Measurements from ENCODE around the gene HOXA6. TPM values are rescaled to one million over a fixed set of nuclear protein-coding genes. Genes with fewer than 3 reads are reported as not detected.

Gene HOXA6
- total RNA-seq, 2 experiments from 2014 or later = 4.1 to 12.0 TPM

DNA sequence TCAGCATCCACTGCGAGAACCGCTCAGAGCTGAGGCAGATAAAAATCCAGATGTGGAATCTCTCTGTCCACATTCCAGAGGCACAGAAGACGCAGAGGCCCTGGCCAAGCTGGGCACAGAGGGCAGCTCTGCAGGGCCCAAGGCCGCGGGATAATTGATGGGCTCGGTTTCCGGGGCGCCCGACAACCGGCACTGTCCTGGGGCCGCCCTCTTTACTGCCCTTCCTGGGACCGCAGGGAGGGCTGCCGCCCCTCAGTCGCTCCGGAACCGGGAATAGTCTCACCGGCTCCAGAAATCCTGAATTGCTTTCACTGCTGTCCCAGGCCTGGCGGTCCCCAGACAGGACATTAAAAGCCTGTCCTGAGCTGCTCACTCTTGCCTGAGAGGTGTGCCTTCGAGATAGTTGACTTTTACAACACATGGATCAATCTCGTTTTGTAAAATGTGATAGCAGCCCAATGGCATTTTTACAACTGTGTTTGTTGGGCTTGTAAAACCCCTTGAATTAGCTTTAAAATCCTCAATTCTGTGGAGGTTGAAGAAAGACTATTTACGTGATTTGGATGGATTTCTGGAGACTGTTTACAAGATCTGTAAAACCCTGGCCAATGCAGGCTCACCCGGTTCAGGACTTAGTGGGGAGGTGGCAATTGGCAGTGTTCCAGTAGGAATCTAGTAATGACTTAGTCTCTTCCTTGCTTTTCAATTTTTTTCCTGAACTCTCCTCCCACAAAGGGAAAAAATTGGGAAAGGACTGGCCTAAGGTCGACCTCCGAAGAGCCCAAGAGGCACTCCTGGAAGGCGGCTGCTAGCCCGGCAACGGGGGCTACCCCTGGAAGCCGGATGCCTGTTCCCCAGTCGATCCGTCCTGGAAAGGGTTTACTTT lies 1.4 kb upstream of the HOXA6 start:
- POLR2A ChIA-PET = interaction anchor here (0.8 to 2.2 kb wide), 5 partner anchors 14 to 283 kb away, joined by 3 to 5 read pairs (median 4); partner anchors contain the start of gene HOXA1
- intact Hi-C loops (cut with micrococcal nuclease; ENCODE audit: unreplicated experiment) = no loop called here

DNA sequence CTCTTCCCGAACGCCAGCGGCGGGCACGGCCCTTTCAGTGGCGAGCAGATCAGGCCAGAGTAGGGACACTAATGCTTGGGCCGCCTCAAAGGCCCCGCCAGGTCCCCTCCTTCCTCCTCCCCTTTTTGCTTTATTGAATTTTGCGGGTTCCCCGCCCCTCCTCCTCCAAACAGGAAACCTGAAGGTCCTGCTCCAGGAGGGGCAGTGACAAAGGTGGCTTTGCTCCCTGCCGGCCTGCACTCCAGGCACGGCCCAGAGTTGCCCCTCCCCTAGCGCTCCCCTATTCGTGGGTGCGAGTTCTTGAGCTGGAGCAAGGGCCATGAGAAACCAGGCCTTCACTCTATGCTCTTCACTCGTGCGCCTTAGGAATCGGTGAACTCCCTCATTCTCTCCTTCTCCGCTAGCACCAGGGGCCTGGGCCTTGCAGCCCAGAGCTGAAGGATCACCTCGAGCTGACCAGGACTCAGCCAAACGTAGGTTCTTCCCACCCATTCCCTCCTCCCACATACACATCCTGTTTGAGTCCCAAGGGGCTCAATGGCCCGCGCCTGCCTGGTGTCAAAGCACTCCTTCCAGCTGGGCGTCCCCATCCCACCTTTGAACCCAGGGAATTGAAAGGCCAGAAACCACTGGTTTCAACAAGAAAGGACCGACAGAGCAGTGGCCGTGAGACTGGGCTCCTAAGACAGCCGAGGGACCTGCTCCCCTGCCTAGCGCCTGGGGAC lies 619 bp upstream of the HOXA6 start:
- Histone ChIP-seq H3K79me2 (ENCODE audit: insufficient read depth, low read depth, low read length) (peaks cover 8% of the 10 kb centered on the region; the same call in 1 of the 2 replicates), H3K4me2 (ENCODE audit: low read length) (peak overlapping the region; percentile 94), H3K4me3 (ENCODE audit: low read depth, low read length, poor library complexity, severe bottlenecking) (peak overlapping the region; percentile 75), H3K4me1 (ENCODE audit: insufficient read depth, low read length, poor library complexity, severe bottlenecking) (peaks cover 36% of the 10 kb centered on the region), H2AFZ (ENCODE audit: low read length) (no peak overlapping the region), H3K9me3 (ENCODE audit: low read length) (no peaks in the 10 kb centered on the region), H3K9me2 (ENCODE audit: insufficient read depth, low read length) (no peaks in the 10 kb centered on the region), H4K20me1 (ENCODE audit: insufficient read depth, low read length) (no peaks in the 10 kb centered on the region), H3K27ac (ENCODE audit: low read depth, low read length, poor library complexity, severe bottlenecking) (no peak overlapping the region), H3K36me3 (ENCODE audit: insufficient read depth, low read length) (peaks cover 11% of the 10 kb centered on the region)
- intact Hi-C loops (cut with micrococcal nuclease; ENCODE audit: unreplicated experiment) = no loop called here
- no peak for DNase-seq (ENCODE audit: low spot score)
- BruUV-seq (replicated peaks) = no TSS peak
- no peak for TF ChIP-seq EZH2phosphoT487 (IDR thresholded peaks at IDR 0.05; ENCODE audit: borderline replicate concordance, low read depth, low read length)
- TF ChIP-seq, protein P1, sequence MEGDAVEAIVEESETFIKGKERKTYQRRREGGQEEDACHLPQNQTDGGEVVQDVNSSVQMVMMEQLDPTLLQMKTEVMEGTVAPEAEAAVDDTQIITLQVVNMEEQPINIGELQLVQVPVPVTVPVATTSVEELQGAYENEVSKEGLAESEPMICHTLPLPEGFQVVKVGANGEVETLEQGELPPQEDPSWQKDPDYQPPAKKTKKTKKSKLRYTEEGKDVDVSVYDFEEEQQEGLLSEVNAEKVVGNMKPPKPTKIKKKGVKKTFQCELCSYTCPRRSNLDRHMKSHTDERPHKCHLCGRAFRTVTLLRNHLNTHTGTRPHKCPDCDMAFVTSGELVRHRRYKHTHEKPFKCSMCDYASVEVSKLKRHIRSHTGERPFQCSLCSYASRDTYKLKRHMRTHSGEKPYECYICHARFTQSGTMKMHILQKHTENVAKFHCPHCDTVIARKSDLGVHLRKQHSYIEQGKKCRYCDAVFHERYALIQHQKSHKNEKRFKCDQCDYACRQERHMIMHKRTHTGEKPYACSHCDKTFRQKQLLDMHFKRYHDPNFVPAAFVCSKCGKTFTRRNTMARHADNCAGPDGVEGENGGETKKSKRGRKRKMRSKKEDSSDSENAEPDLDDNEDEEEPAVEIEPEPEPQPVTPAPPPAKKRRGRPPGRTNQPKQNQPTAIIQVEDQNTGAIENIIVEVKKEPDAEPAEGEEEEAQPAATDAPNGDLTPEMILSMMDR (conservative IDR thresholded peaks at IDR 0.05; ENCODE audit: low read length) = no peak
- ChIA-PET CTCF (ENCODE audit: unreplicated experiment) (interaction anchor here (0.6 kb wide), 1 partner anchor 783 kb away, joined by 3 read pairs; no protein-coding TSS in a partner anchor), POLR2A (no interaction called here)

More for the DNA sequence above, 1.4 kb upstream of the HOXA6 start:
- H3K4me2 ChIP-seq (ENCODE audit: low read length) = peak overlapping the region; percentile 94
- H2AFZ ChIP-seq (ENCODE audit: low read length) = no peak overlapping the region
- no peaks in the 10 kb centered on the region for H3K9me2 ChIP-seq (ENCODE audit: insufficient read depth, low read length)
- DNase-seq (ENCODE audit: low spot score) = no peak
- peaks cover 8% of the 10 kb centered on the region; the same call in 1 of the 2 replicates for H3K79me2 ChIP-seq (ENCODE audit: insufficient read depth, low read depth, low read length)
- H4K20me1 ChIP-seq (ENCODE audit: insufficient read depth, low read length) = no peaks in the 10 kb centered on the region
- H3K27ac ChIP-seq (ENCODE audit: low read depth, low read length, poor library complexity, severe bottlenecking) = no peak overlapping the region
- peak overlapping the region; percentile 75 for H3K4me3 ChIP-seq (ENCODE audit: low read depth, low read length, poor library complexity, severe bottlenecking)
- TF ChIP-seq, protein P1 (conservative IDR thresholded peaks at IDR 0.05; ENCODE audit: low read length) = no peak
- no peak for TF ChIP-seq EZH2phosphoT487 (IDR thresholded peaks at IDR 0.05; ENCODE audit: borderline replicate concordance, low read depth, low read length)
- CTCF ChIA-PET (ENCODE audit: unreplicated experiment) = interaction anchor here (0.6 kb wide), 1 partner anchor 784 kb away, joined by 3 read pairs; no protein-coding TSS in a partner anchor
- peaks cover 7% of the 10 kb centered on the region for H3K36me3 ChIP-seq (ENCODE audit: insufficient read depth, low read length)
- H3K4me1 ChIP-seq (ENCODE audit: insufficient read depth, low read length, poor library complexity, severe bottlenecking) = peaks cover 36% of the 10 kb centered on the region
- no TSS peak for BruUV-seq (replicated peaks)
- H3K9me3 ChIP-seq (ENCODE audit: low read length) = no peaks in the 10 kb centered on the region
